ENCODE data around the gene APOBEC3H.

The APOBEC3H gene

GRCh38 chr22:39153220-39153717 is 56.2 kb downstream of the APOBEC3H start:
- DNase-seq (ENCODE audit: low spot score): no peak
- FAIRE-seq: no peak
